Testis (tissue), 2 donors: ENCODE measurements around the gene ILF2.

Experiments
- POLR2A ChIP-seq: fragments of 450-650 bp; IDR thresholded peaks from one replicate; pipeline ENCODE4 v1.6.1; 2017; ENCODE audit warnings: antibody characterized with exemption, mild to moderate bottlenecking, moderate library complexity
- TF ChIP-seq, protein P1 (sequence below), 3 experiments: fragments of 450-650 bp in 2 of 3; fragments of 200-600 bp in 1 of 3; sonication (generic) in 1 of 3; IDR thresholded peaks; one replicate each; pipeline ENCODE4 v1.5.1; 2016 to 2019; ENCODE audit warnings: antibody characterized with exemption in 3 of 3, mild to moderate bottlenecking in 2 of 3, moderate library complexity in 1 of 3

DNA sequence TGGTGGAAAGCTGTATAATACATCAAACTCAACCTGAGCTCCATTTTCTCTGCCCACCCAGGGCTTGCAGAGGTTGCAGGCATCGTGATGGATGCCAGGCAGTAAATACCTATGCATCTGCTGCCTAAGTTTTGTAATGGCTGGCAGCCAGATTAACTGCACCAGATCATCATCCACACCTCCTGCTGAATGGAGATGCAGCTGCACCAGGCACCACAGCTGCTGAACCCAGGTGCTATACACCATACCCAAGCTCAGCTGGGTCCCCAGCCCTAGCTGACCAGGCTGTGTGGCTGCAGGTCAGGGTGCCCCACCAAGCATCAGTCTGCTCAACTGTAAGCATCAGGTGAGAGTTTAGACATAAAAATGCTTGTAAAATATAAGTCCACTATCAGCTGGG, 19.0 kb downstream of the ILF2 start:
- no peak for TF ChIP-seq POLR2A
- TF ChIP-seq, protein P1, sequence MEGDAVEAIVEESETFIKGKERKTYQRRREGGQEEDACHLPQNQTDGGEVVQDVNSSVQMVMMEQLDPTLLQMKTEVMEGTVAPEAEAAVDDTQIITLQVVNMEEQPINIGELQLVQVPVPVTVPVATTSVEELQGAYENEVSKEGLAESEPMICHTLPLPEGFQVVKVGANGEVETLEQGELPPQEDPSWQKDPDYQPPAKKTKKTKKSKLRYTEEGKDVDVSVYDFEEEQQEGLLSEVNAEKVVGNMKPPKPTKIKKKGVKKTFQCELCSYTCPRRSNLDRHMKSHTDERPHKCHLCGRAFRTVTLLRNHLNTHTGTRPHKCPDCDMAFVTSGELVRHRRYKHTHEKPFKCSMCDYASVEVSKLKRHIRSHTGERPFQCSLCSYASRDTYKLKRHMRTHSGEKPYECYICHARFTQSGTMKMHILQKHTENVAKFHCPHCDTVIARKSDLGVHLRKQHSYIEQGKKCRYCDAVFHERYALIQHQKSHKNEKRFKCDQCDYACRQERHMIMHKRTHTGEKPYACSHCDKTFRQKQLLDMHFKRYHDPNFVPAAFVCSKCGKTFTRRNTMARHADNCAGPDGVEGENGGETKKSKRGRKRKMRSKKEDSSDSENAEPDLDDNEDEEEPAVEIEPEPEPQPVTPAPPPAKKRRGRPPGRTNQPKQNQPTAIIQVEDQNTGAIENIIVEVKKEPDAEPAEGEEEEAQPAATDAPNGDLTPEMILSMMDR (IDR thresholded peaks at IDR 0.05), result no peak
